GM19035 (cell line): ENCODE data around the gene GPBP1.

Experiments
- ATAC-seq: cut with Tn5 transposase; IDR thresholded peaks from one replicate; pipeline ENCODE4 v1.9.1; 2021; ENCODE audit not compliant: unreplicated experiment

Gene GPBP1

GRCh38 chr5:57209316-57210040 lies 35.6 kb downstream of the GPBP1 start:
- ATAC-seq, result no peak

DNA sequence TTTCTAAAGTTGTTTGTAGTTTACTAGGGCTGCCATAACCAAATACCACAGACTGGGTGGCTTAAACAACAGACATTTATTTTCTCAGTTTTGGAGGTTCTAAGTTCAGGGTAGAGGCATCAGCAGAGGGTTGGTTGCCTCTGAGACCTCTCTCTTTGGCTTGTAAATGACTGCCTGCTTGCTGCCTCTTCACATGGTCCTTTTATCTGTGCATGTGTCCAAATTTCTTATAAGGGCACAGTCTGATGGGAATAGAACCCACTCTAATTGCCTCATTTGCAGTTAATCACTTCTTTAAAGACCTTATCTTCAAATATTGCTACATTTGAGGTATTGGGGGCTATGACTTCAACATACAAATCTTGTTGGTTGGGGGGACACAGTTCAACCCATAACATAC lies 36.8 kb downstream of the GPBP1 start:
- no peak for ATAC-seq

DNA sequence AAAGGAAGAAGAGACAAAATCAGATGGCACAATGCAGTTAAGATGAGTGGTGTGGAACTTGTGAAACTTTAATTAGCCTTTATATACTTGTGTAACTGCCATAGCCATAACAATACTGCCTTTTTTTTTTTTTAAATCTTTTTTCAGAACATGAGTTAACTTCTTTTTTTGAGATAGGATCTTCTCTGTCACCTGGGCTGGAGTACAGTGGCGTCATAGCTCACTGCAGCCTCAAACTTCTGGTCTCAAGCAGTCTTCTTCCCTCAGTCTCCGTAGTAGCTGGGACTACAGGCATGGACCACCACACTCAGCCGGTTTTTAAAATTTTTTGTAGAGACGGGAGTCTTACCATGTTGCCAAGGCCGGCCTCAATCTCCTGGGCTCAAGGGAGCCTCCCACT lies 37.2 kb downstream of the GPBP1 start:
- no peak for ATAC-seq

DNA sequence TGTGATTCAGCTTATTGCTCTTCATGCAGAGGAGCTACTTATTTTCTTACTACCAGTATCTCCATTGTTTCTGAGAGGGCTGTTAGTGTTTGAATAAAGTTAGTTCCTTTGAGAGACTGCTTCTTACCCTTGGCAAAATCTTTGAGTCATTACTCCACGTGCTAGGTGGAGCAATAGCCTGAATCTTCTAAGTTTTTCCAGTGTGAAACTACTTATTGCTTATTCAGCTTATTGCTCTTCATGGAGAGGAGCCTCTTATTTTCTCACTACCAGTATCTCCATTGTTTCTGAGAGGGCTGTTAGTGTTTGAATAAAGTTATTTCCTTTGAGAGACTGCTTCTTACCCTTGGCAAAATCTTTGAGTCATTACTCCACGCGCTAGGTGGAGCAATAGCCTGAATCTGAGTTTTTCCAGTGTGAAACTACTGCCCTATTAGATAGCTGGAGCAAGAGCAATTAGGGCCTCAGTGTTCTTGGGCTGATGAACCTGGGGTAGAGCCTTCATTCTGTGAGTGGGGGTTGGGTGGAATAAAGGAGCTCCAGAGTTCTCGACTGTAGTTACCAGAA lies 41.9 kb downstream of the GPBP1 start:
- no peak for ATAC-seq

- ATAC-seq, result no peak
Measured at GRCh38 chr5:57216714-57217113, 42.9 kb downstream of the GPBP1 start.

GRCh38 chr5:57219386-57219785 lies 45.5 kb downstream of the GPBP1 start:
- no peak for ATAC-seq

DNA sequence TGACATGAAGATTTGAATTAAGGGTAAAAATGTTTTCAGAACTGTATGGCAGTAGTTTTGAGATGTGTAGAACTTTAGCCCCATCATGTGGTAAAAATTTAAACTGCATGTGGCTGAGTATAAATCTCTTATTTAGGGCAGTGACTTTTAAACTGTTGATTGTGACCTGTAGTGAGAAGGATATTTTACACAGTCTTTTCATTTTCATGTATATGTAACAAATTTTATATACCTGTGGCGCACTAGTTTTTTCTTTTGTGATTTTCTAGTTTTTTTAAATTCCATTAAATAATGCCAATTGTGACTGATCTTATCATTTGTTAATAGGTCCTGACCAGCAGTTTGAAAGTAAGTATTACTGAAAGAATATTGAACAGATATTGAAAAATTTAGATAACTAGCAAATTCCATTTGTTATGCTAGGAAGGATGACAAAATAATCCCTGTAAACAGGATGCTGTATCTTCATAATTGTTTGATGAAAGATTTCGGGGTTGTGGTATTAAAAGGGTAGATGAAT lies 47.2 kb downstream of the GPBP1 start:
- ATAC-seq, result peak; percentile 59

DNA sequence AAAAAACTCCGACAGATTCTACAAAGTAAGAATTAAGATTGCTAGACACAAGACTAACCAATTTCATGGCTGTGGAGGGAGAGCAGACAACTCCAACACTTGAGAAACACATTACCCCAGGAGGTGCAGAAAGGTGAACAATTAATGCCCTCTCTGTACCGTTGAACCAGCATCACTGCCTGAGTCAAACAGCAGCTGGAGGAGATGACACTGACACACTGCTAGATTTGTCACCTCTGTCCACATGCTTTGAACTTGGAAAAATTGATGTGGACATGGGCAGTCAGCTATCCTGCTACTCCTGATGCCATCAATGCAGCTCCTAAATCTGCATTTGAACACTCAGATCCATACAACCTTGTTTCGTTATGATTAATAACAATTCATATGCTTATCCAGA lies 51.7 kb downstream of the GPBP1 start:
- no peak for ATAC-seq

DNA sequence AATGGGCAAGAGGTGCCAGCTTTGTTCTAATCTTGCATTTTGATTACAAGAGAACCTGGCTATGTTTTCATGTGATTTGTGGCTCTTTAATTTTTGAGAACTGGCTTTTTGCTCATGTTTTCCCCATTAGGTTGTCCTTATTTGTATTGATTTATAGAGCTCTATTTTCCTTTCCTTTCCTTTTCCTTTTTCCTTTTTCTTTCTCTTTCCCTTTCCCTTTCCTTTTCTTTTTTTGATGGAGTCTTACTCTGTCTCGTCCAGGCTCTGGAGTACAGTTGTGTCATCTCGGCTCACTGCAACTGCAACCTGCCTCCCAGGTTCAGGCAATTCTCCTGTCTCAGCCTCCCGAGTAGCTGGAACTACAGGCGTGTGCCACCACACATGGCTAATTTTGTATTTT lies 55.5 kb downstream of the GPBP1 start:
- no peak for ATAC-seq

DNA sequence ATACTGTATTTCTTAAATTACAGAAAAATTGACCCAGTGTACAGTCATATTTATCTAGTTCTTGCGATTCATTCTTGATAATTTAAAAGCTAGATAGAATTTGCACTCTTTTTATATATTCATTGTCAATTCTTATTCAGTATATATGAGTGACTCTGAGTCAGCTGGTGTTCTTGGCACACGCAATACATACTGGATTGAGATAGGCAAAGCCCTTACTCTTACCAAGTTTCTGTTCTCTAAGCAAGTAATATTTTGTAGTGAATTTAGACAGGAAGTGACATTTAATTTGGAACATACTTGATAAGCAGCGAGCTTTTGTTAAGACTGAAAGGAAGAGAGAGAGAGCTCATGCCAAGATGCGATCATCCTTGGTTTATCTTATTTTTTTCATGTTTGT lies 57.7 kb downstream of the GPBP1 start:
- ATAC-seq, result no peak

GRCh38 chr5:57232293-57233033 lies 58.6 kb downstream of the GPBP1 start:
- ATAC-seq, result no peak

DNA sequence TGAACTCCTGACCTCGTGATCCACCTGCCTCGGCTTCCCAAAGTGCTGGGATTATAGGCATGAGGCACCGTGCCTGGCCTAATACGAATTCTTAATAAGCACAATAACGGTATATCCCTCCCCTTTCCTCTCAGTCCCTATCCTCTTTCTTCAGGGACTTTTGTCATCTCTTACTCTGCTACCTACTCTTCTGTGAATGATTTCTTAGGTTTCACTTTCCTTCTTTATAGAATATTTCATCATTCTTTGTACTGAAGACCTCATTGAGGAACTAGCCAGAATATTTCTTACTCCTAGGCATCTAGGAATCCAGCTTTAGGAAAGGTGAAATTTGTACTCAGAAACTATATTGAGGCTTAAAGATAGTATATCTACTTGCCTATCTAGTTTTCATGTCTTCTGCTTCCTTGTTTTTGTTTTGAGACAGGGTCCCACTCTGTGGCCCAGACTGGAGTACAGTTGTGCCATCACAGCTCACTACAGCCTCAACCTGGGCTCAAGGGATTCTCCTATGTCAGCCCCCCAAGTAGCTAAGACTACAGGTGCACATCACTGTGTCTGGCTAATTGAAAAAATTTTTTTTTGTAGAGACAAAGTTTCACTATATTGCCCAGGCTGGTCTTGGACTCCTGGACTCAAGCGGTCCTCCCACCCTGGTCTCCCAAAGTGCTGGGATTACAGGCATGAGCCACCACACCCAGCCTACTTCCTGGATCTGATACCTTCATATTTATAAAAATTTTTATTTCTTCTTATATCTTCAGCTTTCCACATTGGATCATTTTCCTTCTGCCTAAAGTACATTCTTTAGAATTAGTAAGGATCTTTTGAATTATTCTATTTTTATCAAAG lies 69.7 kb downstream of the GPBP1 start:
- no peak for ATAC-seq

GRCh38 chr5:57244331-57244730 lies 70.5 kb downstream of the GPBP1 start:
- no peak for ATAC-seq

- no peak for ATAC-seq
Measured at GRCh38 chr5:57246426-57246825, 72.6 kb downstream of the GPBP1 start.

GRCh38 chr5:57247765-57248164 lies 73.9 kb downstream of the GPBP1 start:
- no peak for ATAC-seq

GRCh38 chr5:57249265-57249874 lies 75.5 kb downstream of the GPBP1 start:
- no peak for ATAC-seq

DNA sequence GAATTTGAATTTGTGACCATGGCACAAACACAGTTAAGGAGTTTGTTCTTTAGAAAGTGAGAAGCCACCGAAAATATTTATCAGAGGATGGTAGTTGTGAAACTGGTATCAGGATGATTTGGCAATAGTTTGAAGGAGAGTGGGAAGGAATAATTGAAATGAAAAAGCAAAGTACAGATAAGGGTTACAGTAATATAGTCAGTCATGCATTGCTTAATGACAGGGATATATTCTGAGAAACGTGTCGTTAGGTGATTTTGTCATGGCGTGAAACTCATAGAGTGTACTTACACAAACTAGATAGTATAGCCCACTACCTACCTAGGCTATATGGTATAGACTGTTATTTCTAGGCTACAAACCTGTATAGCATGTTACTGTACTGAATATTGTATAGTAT lies 84.2 kb downstream of the GPBP1 start:
- ATAC-seq, result no peak

DNA sequence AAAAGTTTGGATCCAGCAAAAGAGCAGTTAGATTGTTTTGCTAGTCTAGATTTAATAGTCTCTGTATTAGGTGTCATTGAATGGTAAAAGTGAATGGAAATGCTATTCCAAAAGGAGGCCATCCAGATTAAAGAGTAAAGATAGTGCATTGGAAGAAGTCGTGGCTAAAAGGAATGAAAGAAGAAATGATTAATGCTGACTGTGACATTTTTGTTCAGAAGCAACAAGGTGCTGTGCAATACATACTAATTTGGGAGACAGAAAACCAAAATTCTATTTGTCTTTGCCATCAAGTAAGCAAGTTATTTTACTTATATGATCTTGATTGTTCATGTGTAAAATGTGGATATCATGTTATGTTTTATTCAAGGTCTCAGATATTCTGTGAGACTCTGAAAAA lies 85.1 kb downstream of the GPBP1 start:
- ATAC-seq, result no peak

GRCh38 chr5:57259704-57260103 lies 85.8 kb downstream of the GPBP1 start:
- ATAC-seq, result no peak

GRCh38 chr5:57262541-57262940 lies 88.7 kb downstream of the GPBP1 start:
- ATAC-seq, result no peak

DNA sequence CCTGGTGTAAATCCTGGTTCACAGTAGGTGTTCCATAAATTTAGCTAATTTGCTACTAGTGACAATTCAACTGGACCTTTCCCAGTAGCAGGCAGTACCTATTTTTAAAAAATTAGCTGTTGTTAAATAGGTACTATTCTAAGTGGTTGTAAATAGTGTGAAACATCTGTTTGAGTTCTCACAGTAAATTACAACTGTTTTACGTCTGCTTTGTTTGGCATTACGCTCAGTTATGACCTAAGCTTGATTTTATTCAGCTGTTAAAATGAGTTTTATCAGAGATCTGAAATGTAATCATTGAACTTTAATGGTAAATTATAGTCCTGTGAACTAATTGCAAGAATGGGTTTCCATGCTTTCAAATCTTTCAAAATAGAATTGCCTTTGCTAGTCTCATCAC lies 93.9 kb downstream of the GPBP1 start:
- no peak for ATAC-seq
